Loucy (cell line): ENCODE results near the gene RTL1.

Experiments
- CTCF ChIP-seq: fragments of 200-600 bp; sonication (generic); conservative IDR thresholded peaks from 2 replicates; pipeline ENCODE4 v1.5.1; 2014; ENCODE audit warnings: mild to moderate bottlenecking, antibody characterized with exemption, low read length
- EZH2phosphoT487 ChIP-seq: fragments of 200-600 bp; IDR thresholded peaks from 2 replicates; pipeline ENCODE4 v1.6.1; 2018; ENCODE audit warnings: antibody characterized with exemption, mild to moderate bottlenecking, moderate library complexity, borderline replicate concordance

- peak; percentile 13; the same call in 1 of the 2 replicates for TF ChIP-seq CTCF
- TF ChIP-seq EZH2phosphoT487, result no peak
Measured at GRCh38 chr14:100910888-100911664, 7.6 kb upstream of the RTL1 start.
